ENCODE data around the gene FMNL2.

DNA sequence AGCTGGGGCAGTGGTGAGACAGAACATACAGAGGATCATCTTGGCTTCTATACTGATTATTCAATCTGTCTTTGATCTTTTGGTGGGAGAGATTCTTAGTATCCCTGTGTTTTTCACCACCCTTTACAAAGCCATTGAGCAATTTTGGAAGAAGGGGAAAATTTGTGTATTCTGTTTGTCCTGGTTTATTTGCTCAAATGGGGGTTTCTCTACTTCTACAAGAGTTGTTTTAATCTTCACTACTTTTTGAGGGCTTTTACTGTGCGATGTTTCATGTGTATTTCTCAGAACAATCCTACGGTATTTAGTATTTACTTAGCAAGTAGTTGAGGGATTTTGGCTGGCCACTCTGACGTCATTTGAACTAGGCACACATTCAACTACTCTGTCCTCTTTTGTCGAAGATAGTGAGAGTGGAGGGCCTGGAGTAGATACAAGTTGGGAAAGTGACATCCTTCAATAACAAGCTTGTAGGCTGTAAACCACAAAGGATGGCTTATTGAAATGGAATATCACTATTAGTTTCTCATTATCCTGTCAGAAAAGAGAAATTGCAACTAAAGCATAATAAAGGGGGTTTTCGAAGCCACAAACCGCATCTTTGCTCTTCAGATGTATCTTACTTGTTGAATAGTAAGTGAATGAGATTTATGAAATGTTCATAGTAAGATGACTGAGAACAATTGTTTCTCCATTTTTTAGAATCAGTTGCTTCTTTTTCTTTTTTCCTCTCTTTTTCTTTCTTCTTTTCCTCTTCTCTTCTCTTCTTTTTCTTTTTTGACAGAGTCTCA lies 24.8 kb downstream of the FMNL2 start:
- TF ChIP-seq, protein P1, sequence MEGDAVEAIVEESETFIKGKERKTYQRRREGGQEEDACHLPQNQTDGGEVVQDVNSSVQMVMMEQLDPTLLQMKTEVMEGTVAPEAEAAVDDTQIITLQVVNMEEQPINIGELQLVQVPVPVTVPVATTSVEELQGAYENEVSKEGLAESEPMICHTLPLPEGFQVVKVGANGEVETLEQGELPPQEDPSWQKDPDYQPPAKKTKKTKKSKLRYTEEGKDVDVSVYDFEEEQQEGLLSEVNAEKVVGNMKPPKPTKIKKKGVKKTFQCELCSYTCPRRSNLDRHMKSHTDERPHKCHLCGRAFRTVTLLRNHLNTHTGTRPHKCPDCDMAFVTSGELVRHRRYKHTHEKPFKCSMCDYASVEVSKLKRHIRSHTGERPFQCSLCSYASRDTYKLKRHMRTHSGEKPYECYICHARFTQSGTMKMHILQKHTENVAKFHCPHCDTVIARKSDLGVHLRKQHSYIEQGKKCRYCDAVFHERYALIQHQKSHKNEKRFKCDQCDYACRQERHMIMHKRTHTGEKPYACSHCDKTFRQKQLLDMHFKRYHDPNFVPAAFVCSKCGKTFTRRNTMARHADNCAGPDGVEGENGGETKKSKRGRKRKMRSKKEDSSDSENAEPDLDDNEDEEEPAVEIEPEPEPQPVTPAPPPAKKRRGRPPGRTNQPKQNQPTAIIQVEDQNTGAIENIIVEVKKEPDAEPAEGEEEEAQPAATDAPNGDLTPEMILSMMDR (IDR thresholded peaks at IDR 0.05; ENCODE audit: borderline replicate concordance, extremely low read depth, low read length, poor library complexity, severe bottlenecking), result no peak
- TF ChIP-seq EZH2 (IDR thresholded peaks at IDR 0.05; ENCODE audit: borderline replicate concordance, low read depth, low read length, severe bottlenecking), result no peak
